DMS79 (cell line): ENCODE measurements around the gene ZBTB3.
"Not testable (repeated sequence)": the region's sequence is repeated elsewhere in the genome, so short reads cannot be mapped to it uniquely, and the experiment has no call there.

Experiments used
- DNase-seq: peaks from one replicate; lab custom pipeline; 2025; lab: John Stamatoyannopoulos, UW

Gene ZBTB3

DNA sequence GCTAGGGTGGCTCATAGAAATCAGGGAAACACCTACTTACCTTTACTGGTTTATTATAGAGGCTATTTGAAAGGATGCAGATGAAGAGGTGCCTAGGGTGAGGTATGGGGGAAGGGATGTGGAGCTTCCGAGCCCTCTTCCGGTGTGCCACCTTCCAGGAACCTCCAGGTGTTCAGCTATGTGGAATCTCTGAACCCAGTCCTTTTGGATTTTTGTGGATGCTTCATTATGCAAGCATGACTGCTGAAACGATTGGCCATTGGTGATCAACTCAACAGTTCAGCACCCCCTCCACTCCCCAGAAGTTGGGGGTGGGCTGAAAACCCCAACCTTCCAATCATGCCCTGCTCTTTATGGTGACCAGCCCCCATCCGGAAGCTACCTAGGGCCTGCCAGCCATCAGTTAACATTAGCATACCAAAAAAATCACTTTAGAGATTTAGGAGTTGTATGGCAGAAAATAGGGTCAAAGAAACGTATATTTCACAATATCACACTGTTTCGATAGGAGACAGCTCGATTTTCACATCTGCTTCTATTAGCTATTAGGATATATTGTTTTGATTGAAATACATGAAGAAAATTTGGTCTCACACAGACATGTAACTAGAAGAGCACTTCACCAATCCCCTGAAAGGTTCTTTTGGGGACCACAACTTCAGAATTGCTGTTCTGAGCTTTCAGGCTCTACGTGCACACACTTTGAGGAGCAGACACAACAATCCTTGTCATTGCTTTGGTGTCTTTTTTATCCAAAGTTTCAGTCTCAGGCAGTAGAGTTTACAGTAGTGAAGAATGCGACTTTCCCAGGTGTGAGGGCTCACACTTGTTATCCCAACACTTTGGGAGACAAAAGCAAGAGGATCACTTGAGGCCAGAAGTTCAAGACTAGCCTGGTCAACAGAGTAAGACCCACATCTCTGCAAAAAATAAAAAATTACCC, 4.2 kb upstream of the ZBTB3 start:
- no peak for DNase-seq

DNA sequence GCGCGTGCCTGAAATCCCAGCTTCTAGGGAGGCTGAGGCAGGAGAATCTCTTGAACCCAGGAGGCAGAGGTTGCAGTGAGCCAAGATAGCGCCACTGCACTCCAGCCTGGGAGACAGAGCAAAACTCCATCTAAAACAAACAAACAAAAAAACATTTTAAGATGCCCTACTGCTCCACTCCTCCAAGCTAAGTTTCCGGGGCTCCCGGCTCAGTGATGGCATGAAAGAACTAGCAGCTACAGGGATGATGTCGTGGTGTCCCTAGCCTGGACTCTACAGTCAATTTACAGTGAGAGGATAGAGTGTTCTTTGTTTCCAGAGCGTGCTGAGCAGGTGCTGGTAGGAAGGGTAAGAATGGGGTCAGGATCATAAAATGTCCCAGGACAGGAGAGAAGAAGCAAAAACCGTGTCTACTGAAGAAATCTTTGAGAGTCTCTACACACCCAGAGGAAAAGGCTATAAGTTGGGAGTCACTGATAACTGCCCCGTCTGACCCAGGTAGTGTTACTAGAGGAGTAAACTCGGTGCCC, 1.2 kb upstream of the ZBTB3 start:
- no peak for DNase-seq

DNA sequence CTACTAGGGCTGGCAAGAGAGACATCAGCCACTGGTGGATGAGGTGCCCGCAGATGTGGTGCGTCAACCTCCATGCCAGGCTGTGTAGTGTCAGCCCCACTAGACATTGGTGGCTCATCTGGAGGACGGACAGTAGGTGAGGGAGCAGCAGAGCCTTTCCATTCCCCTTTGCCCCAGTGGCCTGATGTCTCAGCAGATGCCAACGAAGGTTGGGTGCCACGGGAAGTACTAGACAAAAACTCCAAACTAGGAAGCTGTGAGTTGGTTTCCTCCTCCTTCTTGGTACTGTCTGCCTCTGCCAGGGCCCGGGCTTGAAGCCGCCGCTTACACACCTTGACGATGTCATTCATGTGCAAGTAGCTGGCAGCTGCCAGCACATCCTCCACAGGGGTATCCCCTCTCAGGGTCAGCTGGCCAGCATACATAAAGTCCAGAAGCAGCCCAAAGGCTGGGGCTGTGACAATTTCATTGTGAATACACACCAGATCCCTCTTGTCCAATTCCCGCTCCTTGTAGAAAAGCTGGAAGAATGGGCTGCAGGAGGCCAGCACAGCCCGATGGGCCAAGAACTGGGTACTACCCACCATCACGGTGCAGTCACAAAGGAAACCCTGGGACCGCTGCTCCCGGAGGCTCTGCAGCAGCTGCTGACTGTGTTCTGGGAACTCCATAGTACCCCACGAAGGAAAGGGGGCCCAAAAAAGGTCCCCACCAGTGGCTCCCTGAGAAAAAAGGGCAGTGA, 795 bp downstream of the ZBTB3 start:
- DNase-seq = no peak

DNA sequence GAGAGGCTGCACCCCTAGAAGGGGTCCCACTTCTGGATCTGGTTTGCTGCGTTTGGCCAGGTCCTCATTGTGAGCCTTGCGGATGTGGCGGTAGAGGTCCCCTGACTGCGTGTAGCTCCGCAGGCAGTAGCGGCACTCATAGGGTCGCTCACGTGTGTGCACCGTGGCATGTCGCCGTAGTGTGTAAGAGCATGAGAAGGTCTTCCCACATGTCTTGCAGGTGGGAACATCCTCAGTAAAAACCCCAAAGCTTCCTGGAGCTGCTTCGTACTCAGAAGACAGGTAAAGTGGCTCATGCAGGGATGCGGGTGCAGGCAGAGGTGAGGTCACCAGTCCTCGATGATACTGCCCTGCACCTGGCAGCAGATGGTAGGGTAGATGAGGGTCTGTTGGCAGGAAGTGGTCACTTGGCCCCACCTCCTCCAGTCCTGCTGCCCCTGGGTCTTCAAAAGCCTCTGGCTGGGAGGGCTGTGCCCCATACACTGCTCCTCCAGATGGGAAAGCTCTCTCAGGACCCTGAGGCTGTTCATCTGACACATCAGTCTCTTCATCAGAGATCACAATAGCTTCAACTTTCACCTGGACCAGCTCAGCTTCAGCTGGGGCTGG, 1.7 kb downstream of the ZBTB3 start:
- no peak for DNase-seq

DNA sequence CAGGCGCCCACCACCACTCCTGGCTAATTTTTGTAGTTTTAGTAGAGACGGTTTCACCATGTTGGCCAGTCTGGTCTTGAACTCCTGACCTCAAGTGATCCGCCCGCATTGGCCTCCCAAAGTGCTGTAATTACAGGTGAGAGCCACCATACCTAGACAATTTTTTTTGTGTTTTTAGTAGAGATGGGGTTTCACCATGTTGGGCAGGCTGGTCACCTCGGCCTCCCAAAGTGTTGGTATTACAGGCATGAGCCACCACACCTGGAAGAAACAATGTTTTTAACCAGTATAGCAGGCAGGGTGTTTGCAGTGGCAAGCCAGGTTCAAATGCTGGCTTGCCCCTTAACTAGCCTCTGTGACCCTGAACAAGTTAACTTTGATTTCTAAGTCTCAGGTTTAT, 4.0 kb downstream of the ZBTB3 start:
- DNase-seq = not testable (repeated sequence)

DNA sequence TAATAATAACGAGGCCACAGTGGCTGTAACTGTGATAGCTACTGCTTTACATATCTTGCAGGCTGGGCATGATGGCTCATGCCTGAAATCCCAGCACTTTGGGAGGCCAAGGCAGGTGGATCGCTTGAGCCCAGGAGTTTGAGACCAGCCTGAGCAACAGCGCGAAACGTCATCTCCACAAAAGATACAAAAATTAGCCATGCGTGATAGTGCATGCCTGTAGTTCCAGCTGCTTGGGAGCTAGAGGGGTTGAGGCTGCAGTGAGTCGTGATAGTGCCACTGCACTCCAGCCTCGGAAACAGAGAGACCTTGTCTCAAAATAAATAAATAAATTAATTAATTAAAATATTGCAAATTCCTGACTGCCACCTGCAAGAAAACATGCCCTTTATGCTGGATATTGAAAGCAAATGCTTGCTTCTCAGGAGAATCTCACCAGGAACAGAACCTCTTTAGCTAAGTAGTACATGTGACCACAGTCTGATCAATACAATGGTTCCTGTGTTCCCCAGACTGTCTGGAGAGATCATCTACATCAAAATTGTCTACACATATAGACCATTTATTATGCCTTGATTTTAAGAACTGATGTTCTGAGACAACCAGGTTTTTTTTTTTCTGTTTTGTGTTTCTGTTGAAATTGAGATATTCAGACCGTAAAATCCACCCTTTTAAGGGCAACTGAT, 6.3 kb downstream of the ZBTB3 start:
- no peak for DNase-seq

DNA sequence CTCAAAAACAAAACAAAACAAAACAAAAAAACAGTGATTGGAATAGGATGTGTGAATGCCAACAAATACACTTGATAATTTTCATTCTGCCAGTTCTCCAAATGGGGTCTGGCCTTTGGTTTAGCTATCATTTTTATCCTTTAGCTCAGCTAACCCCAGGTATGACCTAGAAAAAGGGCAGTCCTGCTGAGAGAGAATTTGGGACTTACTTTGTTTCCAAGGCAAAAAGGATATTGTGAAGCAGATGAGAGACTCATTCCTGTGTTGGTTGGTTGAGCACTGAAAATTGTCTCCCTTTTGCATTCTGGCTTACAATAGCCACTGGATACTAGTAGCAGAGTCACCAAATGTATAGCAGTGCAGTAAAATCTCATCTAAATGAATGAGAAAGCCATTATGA, 16.8 kb downstream of the ZBTB3 start:
- DNase-seq = no peak

DNA sequence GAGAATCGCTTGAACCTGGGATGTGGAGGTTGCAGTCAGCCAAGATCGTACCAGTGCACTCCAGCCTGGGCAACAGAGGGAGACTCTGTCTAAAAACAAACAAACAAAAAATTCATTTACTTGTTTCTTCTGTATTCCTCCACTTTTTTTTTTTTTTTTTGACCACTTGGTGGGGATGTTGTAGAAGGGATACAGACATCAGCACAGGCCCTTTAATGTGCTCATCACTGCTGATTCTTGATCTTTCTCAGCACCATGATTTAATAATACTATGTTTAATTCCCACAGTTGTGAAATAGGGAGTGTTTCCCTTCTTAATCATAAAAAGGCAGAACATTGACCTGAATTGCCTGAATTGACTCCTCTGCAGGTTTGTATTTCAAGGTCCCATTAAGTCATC, 21.1 kb downstream of the ZBTB3 start:
- DNase-seq = no peak

DNA sequence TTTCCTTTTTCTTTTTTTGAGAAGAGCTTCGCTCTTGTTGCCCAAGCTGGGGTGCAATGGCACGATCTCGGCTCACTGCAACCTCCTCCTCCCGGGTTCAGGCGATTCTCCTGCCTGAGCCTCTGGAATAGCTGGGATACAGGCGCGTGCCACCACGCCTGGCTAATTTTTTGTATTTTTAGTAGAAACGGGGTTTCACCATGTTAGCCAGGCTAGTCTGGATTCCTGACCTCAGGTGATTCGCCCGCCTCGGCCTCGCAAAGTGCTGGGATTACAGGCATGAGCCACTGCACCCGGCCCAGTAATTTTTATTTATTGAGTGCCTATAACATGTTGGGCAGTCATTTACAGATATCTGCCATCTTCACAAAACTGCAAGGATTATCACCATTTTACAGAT, 23.9 kb downstream of the ZBTB3 start:
- not testable (repeated sequence) for DNase-seq

DNA sequence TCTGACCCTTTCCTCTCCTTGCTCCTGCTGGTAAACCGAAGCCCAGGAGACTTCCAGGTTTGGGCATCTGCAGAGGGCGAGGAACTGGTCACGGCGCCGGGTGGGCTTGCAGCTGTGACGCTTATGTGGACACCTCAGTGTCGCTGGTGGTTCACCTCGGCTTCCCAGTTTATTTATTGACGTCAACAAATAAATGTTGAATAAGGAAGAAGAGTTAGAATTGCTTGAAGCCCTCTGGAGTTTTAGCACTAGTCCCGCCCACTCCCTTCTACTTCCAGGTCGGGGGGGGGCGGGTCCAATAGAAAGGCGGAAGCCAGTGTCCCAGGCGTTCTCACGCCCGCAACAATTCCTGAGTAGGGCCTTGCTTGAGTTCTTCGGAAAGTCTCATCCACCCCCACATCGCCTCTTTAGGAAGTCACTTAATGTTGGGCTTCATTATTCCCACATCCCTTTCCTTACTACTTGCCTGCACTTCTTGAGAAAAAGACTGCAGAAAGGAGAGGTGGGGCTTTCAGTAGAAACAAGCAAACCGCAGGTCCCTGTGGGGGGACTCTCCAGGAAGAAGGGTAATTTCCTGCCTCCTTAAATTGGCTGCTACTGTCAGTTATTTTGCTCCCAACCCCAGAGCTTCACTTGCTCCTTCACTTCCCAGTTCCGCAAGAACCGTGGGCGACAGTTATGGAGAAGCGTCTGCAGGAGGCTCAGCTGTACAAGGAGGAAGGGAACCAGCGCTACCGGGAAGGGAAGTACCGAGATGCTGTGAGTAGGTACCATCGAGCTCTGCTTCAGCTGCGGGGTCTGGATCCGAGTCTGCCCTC, 25.6 kb downstream of the ZBTB3 start, which contains the start of gene TTC9C:
Gene TTC9C (plus strand): TSS at position 316 of the 818 bp plus-strand sequence. CDS start 363 bp downstream, at position 679.
- DNase-seq = peak; percentile 78

DNA sequence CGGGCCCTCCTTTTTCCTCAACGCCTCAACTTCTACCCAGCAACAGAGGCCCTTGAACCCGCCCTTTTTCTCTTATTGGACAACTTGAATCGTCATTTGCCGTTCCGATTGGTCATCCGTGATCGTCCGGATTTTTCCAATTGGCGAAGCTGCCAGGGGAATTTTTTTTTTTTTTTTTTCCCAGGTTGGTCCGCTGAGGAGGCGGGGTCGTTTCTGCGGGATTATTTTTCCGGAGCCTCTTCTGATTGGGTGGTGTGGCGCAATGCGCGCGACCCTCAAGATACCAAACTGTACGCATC, 26.1 kb downstream of the ZBTB3 start:
- peak; percentile 95 for DNase-seq

DNA sequence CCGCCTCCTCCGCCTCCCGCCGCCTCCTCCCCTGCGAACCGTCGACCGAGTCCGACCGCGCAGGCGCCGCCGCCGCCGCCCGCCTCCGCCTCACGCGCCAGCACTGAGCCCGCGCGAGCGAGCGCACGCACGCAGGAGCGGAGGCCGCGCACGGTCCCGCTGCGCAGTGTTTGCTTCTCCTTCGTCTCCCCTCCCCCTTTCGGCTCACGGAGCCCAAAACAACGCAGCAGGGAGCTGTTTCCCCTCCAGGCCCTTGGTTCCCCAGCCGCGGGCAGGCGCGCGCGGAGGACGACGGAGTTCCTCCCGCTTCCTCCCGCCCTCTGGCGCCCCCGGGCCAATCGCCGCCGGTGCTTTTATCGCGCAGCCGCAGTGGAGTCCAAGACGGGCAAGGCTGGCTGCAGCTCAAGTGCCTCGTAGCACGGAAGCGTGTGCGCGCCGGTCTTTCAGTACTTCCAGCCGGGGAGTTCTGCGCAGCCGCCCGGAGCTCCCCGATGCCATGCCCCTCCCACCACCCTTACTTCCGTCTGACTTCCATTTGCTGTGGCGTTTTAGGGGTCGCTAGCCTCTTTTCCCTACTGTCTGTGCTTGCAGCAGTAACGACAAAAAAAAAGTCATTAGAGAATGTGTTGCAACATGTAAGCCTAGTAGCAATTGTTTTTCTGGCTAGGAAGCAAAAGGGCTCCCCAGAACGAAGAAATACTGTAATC, 26.6 kb downstream of the ZBTB3 start, which contains the start of gene HNRNPUL2:
Gene HNRNPUL2 (minus strand): TSS at position 293 of the 707 bp plus-strand sequence. CDS start 301 bp downstream, outside the sequence.
- DNase-seq = peak; percentile 99

DNA sequence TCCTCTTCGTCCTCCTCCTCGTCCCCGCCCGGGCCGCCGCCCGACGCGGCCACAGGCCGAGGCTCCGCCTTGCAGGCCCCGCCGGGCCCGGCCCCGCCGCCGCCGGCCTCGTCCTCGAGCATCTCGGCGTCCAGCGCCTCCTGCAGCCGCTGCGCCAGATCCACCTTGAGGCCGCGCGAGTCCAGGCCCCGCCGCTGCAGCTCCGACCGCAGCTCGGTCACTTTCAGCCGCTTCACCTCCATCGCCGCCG, 27.1 kb downstream of the ZBTB3 start:
- no peak for DNase-seq

DNA sequence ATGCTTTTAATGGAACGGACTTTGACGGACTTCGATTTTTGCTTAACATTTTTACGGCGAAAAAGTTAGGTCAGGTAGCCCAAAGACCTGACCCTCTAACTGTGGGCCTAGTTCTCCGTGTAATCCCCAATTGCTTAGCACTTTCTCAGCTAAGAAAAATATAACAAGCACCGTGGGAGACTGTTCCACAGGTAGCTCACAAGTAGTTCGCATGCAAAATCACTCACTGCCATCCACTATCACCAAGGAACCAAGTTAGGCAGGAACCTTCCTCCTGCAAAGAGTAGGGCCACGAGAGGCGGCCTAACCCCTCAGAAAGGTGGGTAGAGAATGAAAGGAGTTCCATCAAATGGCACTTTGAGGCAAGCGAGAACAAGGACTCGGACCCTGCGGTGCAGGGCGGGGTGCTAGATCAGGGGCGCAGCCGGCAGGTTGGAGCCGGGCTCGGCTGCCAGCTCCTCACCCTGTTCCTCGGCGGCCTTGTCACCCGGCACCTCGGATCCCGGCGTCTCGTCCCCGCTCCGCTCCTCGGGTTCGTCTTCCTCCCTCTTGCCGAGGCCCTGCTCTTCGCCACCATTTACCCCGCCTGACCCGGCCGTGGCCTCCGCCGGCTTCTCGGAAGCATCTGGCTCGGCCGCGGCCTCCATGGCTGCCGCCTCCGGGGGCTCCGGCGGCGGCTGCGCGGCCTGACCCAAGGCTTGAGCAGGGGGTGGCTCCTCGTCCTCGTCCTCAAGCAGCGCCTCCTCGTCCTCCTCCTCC, 27.6 kb downstream of the ZBTB3 start:
- DNase-seq = no peak

DNA sequence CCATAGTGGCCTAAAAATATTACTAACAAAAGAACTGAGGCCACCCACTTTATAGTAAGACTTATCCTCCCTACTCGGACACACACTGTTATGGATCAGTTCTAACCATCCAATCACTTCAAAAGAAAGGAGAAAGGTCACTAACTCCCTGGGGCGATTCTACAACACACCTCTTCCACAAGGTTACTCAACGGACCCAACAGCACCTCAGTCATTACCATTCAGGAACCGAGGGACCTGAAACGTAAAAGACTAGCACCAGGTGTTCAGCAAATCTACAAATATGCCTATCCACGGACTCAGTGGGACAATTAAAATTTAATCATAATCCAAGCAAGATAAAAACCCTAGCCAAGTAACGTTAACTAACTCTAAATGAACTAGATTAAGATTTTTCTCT, 28.3 kb downstream of the ZBTB3 start:
- no peak for DNase-seq

DNA sequence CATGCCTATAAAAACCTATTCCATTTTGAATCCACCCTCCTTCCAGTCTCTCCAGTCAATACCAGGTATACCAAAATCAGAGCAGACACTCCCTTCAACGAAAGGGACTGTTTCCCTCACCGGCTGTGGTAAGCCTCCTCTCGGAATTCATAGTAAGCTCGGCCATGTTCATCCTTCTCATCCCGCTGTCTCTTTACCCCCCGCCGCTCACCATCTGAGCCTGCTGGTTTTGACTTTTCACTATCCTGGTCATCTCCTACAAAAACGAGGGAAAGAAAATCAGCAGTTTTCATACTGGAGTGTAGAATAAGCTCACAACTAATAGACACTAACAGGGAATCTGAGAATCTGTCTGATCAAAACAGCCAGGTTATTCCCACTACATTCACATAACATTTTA, 29.8 kb downstream of the ZBTB3 start:
- DNase-seq = no peak

DNA sequence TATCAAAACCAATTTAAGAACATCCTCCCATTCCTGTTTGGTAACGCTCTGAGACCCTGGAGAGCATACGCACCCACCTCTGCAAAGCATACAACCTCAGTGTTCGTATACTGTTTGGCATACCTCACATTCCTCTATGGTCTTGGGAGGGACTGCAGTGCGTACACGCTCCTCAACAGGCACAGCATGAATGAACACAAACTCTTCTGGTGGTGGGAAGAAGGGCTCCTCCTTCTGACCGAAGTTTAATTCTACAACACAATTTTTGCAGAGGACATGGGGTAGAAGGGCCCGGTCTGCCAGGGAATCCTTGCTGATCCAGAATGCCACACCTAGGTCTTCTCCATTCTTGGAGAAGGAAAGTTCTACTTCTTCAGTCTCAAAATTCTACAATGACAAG, 32.0 kb downstream of the ZBTB3 start:
- DNase-seq = no peak

DNA sequence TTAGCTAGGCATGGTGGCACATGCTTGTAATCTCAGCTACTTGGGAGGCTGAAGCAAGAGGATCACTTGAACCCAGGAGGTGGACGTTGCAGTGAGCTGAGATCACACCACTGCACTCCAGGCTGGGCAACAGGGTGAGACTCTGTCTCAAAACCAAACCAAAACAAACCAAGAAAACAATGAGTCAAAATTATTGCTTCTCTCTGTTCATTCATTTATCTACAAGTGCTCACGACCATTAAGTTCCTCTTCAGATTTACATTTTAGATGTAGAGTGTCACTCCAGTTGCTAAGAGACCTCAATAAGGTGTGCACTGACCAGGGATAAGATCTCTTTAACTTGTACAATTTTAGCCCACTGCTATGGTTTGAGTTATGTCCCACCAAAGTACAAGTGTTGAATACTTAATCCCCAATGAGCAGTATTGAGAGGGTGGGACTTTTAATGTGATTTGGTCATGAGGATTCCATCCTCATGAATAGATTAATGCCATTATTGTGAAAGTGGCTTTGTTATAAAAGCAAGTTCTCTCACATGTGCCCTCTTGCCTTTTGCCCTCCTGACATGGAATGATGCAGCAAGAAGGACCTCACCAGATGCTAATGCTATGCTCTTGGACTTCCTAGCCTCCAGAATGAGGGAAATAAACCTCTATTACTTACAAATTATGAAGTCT, 34.5 kb downstream of the ZBTB3 start:
- DNase-seq = no peak

DNA sequence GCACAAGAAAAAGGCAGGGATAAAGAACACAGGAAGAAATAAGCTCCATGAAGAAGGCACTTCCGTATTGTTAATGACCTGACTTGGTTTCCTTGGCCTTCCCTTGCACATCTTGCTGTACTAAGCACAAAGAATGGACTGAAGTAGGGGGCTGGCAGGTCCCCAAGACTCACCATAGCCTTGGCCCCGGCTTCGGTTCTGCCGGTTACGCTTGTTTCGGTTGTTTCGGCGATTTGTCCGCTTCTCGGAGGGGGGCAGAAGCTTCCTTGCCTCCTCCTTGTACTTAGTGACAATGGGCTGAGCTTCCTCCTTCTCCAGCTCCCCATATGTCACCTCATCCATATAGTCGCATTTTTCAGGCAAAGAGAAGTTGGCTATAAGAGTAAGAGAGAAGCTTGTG, 37.1 kb downstream of the ZBTB3 start:
- DNase-seq = no peak
